GM19351 (cell line): ENCODE results near the gene LYPD6.

Source experiments
- ATAC-seq: cut with Tn5 transposase; IDR thresholded peaks from one replicate; pipeline ENCODE4 v1.9.1; 2021; ENCODE audit warnings: mild to moderate bottlenecking, moderate library complexity; ENCODE audit not compliant: unreplicated experiment

The LYPD6 gene

GRCh38 chr2:149446748-149447147, 116.4 kb downstream of the LYPD6 start:
- ATAC-seq: no peak

GRCh38 chr2:149448315-149448714, 117.9 kb downstream of the LYPD6 start:
- no peak for ATAC-seq

- ATAC-seq: no peak
Measured at GRCh38 chr2:149449017-149449416, 118.6 kb downstream of the LYPD6 start.

- ATAC-seq: peak; percentile 75
Measured at GRCh38 chr2:149451417-149452165, 121.2 kb downstream of the LYPD6 start.

GRCh38 chr2:149456285-149456684, 125.9 kb downstream of the LYPD6 start:
- ATAC-seq: no peak

GRCh38 chr2:149458502-149458901, 128.1 kb downstream of the LYPD6 start:
- ATAC-seq: no peak

- peak; percentile 93 for ATAC-seq
Measured at GRCh38 chr2:149463328-149464002, 133.1 kb downstream of the LYPD6 start.

GRCh38 chr2:149464396-149464795, 134.0 kb downstream of the LYPD6 start:
- ATAC-seq: no peak

- peak; percentile 32 for ATAC-seq
Measured at GRCh38 chr2:149465873-149466272, 135.5 kb downstream of the LYPD6 start.

GRCh38 chr2:149466635-149467034, 136.2 kb downstream of the LYPD6 start:
- no peak for ATAC-seq

GRCh38 chr2:149467436-149467835, 137.0 kb downstream of the LYPD6 start:
- no peak for ATAC-seq

GRCh38 chr2:149468636-149469035, 138.2 kb downstream of the LYPD6 start:
- no peak for ATAC-seq

GRCh38 chr2:149470046-149470445, 139.7 kb downstream of the LYPD6 start:
- no peak for ATAC-seq

- ATAC-seq: no peak
Measured at GRCh38 chr2:149472413-149472812, 142.0 kb downstream of the LYPD6 start.

- ATAC-seq: no peak
Measured at GRCh38 chr2:149473068-149473467, 142.7 kb downstream of the LYPD6 start.

GRCh38 chr2:149473521-149473920, 143.1 kb downstream of the LYPD6 start:
- ATAC-seq: no peak

GRCh38 chr2:149483004-149483605, 152.7 kb downstream of the LYPD6 start:
- ATAC-seq: no peak

GRCh38 chr2:149486664-149487063, 156.3 kb downstream of the LYPD6 start:
- ATAC-seq: no peak

- ATAC-seq: no peak
Measured at GRCh38 chr2:149487189-149487588, 156.8 kb downstream of the LYPD6 start.

- no peak for ATAC-seq
Measured at GRCh38 chr2:149488706-149489440, 158.5 kb downstream of the LYPD6 start.

GRCh38 chr2:149489452-149489851, 159.1 kb downstream of the LYPD6 start:
- ATAC-seq: no peak
